Type B pancreatic cell (in vitro differentiated cells): Measurements from ENCODE around the gene TRIL. TPM values are rescaled to one million over a fixed set of nuclear protein-coding genes. Genes with fewer than 3 reads are reported as not detected.
A peak's percentile ranks its signal among the peaks of the same experiment; 100 is the strongest.

ENCODE experiments used
- DNase-seq: peaks from one replicate; pipeline ENCODE4 v3.0.0; 2021; ENCODE audit warnings: mixed read lengths; ENCODE audit not compliant: unreplicated experiment; ENCODE audit errors: extremely low spot score
- H3K27ac Mint-ChIP-seq: 2 replicates; pipeline ENCODE4 v1.8.0; 2021; ENCODE audit warnings: mild to moderate bottlenecking, mixed read lengths
- H3K27me3 Mint-ChIP-seq: 2 replicates; pipeline ENCODE4 v1.8.0; 2021; ENCODE audit warnings: mixed read lengths
- H3K36me3 Mint-ChIP-seq: 2 replicates; pipeline ENCODE4 v1.8.0; 2021; ENCODE audit warnings: mixed read lengths
- H3K4me1 Mint-ChIP-seq: one replicate; pipeline ENCODE4 v1.8.0; 2021; ENCODE audit warnings: mixed read lengths; ENCODE audit not compliant: unreplicated experiment
- H3K4me3 Mint-ChIP-seq: 2 replicates; pipeline ENCODE4 v1.8.0; 2021; ENCODE audit warnings: mild to moderate bottlenecking, mixed read lengths
- H3K9me3 Mint-ChIP-seq: 2 replicates; pipeline ENCODE4 v1.8.0; 2021; ENCODE audit warnings: mixed read lengths
- CTCF ChIP-seq: fragments of 200-600 bp; sonication (generic); conservative IDR thresholded peaks from 2 replicates; pipeline ENCODE4 v1.5.0; 2021; ENCODE audit warnings: antibody characterized with exemption, mild to moderate bottlenecking
- total RNA-seq: library from RNA; stranded (reverse); gene quantifications from 2 replicates; pipeline ENCODE4 v1.2.1, GENCODE V29; 2021; ENCODE audit warnings: low replicate concordance

Gene TRIL
- total RNA-seq, 1 donor from 2014 or later = 42.9 TPM

GRCh38 chr7:28983396-28984190, 25.5 kb upstream of the TRIL start:
- Mint-ChIP-seq H3K4me1 (peaks cover 54% of the 10 kb centered on the region), H3K36me3 (peaks cover 7% of the 10 kb centered on the region), H3K27me3 (no peaks in the 10 kb centered on the region), H3K27ac (peak overlapping the region; percentile 26), H3K4me3 (no peak overlapping the region), H3K9me3 (peaks cover 15% of the 10 kb centered on the region)
- DNase-seq = no peak
- no peak for TF ChIP-seq CTCF

GRCh38 chr7:28981161-28981465, 23.0 kb upstream of the TRIL start:
- H3K4me1 Mint-ChIP-seq = peaks cover 32% of the 10 kb centered on the region

GRCh38 chr7:28980451-28981160, 22.5 kb upstream of the TRIL start:
- Mint-ChIP-seq H3K4me3 (no peak overlapping the region), H3K36me3 (peaks cover 1% of the 10 kb centered on the region), H3K27ac (no peak overlapping the region), H3K27me3 (no peaks in the 10 kb centered on the region), H3K4me1 (peaks cover 27% of the 10 kb centered on the region), H3K9me3 (peaks cover 4% of the 10 kb centered on the region)
- TF ChIP-seq CTCF = no peak
- DNase-seq = no peak

More at GRCh38 chr7:28981161-28981465, 23.0 kb upstream of the TRIL start:
- no peak overlapping the region for H3K4me3 Mint-ChIP-seq
- peaks cover 4% of the 10 kb centered on the region for H3K9me3 Mint-ChIP-seq
- peaks cover 3% of the 10 kb centered on the region for H3K36me3 Mint-ChIP-seq
- no peak for DNase-seq
- no peak overlapping the region for H3K27ac Mint-ChIP-seq
- no peaks in the 10 kb centered on the region for H3K27me3 Mint-ChIP-seq
- no peak for TF ChIP-seq CTCF

GRCh38 chr7:28979776-28980175, 21.6 kb upstream of the TRIL start:
- Mint-ChIP-seq H3K4me1 (peaks cover 22% of the 10 kb centered on the region), H3K36me3 (no peaks in the 10 kb centered on the region), H3K9me3 (peaks cover 4% of the 10 kb centered on the region), H3K27ac (no peak overlapping the region), H3K4me3 (no peak overlapping the region), H3K27me3 (no peaks in the 10 kb centered on the region)
- TF ChIP-seq CTCF = no peak
- DNase-seq = no peak

- no peak for DNase-seq
- no peak for TF ChIP-seq CTCF
- no peak overlapping the region for H3K27ac Mint-ChIP-seq
- H3K4me3 Mint-ChIP-seq = no peak overlapping the region
- H3K36me3 Mint-ChIP-seq = peaks cover 3% of the 10 kb centered on the region
- no peaks in the 10 kb centered on the region for H3K27me3 Mint-ChIP-seq
- peaks cover 15% of the 10 kb centered on the region for H3K9me3 Mint-ChIP-seq
- peaks cover 14% of the 10 kb centered on the region for H3K4me1 Mint-ChIP-seq
These were observed 19.8 kb upstream of the TRIL start for GRCh38 chr7:28977881-28978280.
